ENCODE data around the gene NUDT1.

DNA sequence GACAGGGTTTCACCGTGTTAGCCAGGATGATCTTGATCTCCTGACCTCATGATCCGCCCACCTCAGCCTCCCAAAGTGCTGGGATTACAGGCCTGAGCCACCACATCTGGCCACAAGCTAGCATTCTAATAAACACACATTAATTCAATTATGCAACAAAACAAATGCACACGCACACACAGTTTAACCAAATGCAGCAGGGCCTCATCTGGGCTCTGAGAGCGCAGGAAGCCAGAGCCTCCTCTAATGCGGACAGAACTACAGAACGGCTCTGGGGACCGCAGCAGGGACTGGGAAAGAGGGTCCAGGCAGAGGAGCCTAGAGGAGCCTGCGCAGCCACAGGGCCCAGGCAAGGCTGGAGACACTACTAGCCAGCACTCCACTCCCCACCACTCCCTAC lies 13.1 kb upstream of the NUDT1 start:
- TF ChIP-seq CTCF (IDR thresholded peaks at IDR 0.05) (no peak), POLR2A (IDR thresholded peaks at IDR 0.05) (no peak), EP300 (IDR thresholded peaks at IDR 0.05; ENCODE audit: low read depth) (no peak), POLR2AphosphoS5 (IDR thresholded peaks at IDR 0.05) (no peak)

Data from transverse colon (tissue), 4 donors.